DOHH2 (cell line): ENCODE data around the gene PRCD.

ENCODE experiments used
- CTCF ChIP-seq: fragments of 200-600 bp; sonication (generic); IDR thresholded peaks from one replicate; pipeline ENCODE4 v1.5.1; 2014; ENCODE audit warnings: antibody characterized with exemption, mild to moderate bottlenecking, low read depth, low read length; ENCODE audit not compliant: poor library complexity, severe bottlenecking
- EZH2phosphoT487 ChIP-seq: fragments of 200-600 bp; sonication (generic); IDR thresholded peaks from 2 replicates; pipeline ENCODE4 v1.6.1; 2017; ENCODE audit warnings: borderline replicate concordance, mild to moderate bottlenecking, antibody characterized with exemption, low read length, moderate library complexity, mixed read lengths

GRCh38 chr17:76586741-76587487 is 47.1 kb downstream of the PRCD start:
- no peak for TF ChIP-seq CTCF
- peak; percentile 92 for TF ChIP-seq EZH2phosphoT487
